HG03432 (cell line): ENCODE measurements around the gene CDC42EP1.
"Not testable (repeated sequence)": the region's sequence is repeated elsewhere in the genome, so short reads cannot be mapped to it uniquely, and the experiment has no call there.

Experiments used
- ATAC-seq: cut with Tn5 transposase; IDR thresholded peaks from one replicate; pipeline ENCODE4 v1.9.1; 2021; ENCODE audit warnings: mild to moderate bottlenecking, moderate library complexity; ENCODE audit not compliant: unreplicated experiment

Gene CDC42EP1, protein sequence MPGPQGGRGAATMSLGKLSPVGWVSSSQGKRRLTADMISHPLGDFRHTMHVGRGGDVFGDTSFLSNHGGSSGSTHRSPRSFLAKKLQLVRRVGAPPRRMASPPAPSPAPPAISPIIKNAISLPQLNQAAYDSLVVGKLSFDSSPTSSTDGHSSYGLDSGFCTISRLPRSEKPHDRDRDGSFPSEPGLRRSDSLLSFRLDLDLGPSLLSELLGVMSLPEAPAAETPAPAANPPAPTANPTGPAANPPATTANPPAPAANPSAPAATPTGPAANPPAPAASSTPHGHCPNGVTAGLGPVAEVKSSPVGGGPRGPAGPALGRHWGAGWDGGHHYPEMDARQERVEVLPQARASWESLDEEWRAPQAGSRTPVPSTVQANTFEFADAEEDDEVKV

DNA sequence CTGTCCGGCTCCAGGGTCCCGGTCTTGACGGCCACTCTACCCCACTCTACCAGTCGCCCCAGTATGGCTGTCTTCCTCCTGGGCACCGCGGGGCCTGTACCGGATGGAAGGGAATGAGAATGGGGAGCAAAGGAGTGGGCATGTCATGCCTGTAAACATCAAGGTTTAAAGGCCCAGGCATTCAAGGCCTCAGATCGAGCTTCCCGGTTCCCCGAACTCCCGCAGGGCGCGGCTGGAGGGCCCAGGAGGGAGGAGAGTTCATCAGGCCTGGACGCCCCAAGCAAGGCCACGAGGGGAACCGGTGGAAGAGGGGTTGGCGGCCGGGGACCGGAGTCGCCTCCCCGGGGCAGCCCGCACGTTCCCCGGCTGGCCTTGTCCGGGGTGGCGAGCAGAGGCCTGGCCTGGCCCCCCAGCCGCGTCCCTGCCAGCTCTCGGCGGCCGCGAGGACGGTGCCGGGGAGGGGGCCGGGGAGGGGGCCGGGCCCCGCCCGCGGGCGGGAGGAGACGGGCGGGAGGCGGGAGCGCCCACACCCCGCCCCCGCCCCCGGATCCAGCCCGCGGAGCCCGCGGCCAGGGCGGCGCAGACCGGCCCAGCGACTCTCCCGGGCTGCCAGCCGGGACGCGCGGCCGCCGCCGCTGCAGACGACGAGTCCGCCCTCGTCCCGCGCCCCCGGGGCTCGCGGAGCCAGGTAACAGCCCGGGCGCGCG is at the start of gene CDC42EP1:
Gene CDC42EP1, plus strand, starts transcription at position 580 of the 707 bp plus-strand sequence. CDS start 5,870 bp downstream, outside the sequence.
- no peak for ATAC-seq

DNA sequence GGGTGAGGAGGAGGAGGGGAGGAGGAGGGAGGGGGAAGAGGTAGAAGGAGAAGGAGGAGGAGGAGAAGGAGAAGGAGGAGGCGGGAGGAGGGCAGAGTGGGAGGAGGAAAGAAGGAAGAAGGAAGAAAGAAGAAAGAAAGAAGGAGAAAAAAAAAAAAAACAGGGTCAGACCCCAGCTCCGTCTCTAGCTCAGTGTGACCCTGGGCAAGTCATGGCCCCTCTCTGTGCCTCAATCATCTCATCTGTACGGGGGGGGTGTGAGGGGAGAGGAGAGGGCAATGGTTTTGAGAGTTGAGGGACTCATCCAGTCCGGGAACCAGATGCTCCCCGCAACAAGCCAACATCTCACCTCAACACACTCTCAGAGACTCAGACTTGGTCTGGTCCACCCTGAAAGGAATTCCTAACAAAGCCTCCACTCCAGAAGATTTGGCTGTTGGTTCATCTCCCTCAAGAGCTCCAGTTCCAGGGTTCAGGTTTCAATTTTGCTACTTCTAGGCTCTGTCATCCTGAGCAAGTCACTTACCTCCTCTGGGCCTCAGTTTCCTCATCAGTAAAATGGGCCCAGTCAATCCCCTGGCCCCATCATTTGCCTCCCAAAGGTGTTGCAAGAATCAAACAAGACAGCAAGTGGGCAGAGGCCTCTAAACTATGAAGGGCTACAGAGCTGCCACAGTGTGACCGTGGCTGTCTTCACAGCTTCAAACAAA is 48.7 kb upstream of the CDC42EP1 start:
- no peak for ATAC-seq

DNA sequence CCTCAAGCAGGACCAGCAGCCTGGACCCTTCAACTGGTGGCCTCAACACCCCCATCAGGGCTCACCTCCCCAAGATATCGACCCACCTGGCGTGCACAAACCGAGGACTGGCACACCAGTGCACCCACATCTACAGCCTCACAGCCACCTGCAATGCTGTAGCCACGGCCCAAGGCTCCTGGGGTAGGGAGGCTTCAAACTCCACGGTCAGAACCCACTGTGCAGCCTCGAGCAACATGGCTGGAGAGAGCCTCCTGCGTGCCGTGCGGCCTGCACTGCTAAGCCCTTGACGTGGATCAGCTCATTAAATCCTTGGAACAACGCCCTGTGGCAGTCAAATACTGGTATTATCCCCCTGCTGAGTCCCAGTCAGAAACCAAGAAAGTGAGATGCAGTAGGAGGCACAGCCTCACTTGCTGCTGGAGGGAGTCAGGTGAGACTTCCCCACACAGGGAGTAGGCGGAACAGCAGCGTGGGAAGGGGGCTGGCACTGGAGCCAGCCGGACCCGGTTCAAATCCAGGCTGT is 45.7 kb upstream of the CDC42EP1 start:
- no peak for ATAC-seq

DNA sequence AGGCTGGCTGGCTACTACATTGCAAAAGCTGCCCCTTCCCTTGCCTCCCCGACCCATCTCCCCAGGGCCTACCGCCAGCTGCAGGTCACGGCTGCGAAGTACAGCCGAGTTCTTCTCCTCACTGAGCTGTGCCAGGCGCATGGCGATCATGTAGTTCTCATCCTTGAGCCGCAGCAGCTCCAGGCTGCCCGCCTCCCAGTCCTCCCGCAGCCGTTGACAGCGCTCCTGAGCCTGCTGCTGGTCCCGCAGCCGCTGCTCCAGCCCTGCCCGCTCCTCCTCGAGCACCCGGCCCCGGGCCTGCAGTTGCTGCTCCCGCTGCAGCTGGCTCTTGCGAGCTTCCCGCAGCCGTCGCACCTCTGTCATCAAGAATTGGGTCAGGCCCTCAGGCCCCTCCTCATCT is 44.4 kb upstream of the CDC42EP1 start:
- ATAC-seq, result no peak

DNA sequence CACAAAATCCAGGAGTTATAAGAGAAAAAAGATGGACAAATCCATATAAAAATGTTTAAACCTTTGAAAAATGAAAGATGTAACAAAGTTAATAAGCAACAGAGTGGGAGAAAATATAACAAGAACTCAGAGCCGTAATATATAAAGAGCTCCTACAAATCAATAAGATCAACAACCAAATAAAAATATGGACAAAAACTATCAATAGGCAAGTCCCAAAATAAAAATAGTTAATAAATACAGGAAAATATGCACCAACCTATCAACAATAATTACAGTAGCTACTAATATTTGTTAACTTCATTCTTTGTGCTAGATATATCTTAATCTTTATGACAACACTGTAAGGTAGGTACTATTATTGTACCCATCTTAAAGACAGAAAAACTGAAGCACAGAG is 43.8 kb upstream of the CDC42EP1 start:
- ATAC-seq, result no peak

DNA sequence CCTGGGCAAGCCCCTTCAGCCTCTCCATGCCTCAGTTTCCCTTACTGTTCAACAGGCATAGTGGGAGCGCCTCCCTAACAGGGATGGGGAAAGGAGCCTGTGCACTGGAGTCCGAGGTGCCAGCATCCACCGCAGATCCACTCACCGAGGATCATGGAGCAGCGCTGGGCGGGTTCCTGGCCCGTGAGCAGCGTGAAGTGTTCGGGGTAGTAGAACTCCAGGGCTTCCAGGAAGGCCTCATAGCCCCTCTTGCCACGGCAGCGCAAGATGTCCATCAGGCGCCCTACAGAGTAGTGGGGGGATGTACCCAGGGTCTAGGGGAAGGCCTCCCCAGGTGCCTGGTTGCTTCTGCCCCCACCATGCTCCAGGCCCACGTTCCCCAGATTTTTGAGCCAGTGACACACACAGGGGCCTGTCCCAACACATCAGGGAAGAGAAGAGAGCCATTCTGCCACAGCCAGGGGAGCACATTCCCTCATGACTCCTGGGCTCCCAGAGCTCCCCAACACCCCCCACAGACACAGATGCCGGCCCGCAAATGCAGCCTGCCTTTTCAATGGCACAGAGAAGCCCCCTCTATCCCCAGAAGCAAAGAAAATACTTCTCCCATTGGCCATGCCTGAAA is 42.3 kb upstream of the CDC42EP1 start:
- no peak for ATAC-seq

DNA sequence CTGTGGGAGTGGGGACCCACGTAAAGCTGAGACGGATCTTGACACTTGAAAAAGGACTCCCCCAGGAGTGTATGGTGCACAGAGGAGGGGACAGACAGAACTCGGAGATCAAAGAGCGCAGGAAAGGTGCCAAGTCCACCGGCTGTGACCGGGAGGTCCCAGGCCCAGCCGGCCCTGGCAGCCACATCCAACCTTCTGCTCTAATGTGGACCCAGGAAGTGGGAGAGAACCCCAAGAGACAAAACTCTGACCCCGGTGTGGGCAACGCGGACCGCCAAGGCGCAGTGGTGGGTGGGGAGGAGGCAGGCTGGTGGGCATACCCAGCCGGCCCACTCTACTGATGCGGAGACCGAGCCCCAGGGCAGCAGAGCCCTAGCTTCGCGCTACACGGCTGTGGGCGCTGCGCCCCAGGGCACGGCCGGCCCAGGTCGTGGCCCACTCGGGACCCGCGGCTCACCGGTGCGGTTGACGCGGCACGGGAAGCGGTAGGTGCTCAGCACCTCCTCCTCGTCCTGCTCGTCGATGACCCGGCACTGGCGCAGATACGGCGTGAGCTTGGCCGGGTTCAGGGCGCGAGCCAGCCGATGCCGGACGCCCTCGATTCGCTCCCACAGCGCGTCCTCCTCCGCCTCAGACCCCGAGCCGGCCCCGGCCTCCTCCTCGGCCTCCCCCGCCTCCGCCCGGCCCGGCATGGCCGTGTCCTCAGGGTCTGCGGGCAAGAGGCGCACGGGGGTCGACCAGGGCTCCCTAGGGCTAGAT is 41.6 kb upstream of the CDC42EP1 start:
- ATAC-seq, result no peak

DNA sequence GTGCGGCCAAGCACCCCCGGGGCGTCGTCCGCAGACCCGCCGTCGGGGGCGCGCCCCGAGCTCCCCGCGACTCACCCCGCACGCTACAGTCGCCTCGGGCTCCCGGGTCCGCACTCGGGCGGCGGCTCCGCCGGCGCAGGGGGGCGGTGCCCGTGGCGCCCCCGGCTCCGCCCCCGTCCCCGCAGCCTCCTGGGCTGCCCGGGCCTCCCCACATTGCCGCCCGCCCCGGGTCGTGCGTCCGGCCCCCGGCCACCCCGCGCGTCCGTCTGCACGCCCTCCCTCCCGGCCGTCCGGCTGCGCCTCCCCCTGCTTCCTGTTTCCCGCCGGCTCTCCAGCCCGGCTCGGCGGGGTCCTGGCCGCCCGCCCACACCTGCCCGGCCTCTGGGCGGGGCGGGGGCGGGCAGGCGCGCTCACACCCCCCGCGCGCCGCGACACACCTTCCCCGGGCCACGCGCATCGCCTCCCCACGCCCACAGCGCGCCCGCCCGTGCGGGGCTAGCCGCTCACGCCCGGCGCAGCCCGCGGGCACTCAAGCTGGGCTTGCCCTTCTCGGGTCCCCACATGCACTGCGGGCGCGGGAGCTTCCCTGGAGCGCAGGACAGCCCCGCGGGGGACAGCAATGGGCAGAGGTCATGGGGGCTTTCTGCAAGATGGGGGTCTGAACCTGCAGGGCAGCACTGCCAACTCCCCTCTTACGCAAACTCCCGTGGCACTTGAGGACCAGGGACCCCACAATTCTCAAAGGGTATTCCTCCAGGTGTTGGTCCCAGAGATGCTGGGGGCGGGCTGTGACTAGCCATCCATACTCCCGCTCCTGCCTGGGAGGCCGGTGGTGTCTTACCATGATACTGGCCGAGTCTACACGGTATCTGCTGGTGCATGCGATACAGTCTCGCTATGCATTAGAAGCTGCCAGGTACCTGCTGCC is 40.7 kb upstream of the CDC42EP1 start, which contains the start of gene CARD10:
Gene CARD10, minus strand, starts transcription at position 148 of the 928 bp plus-strand sequence. CDS start 215 bp downstream, outside the sequence.
- ATAC-seq, result no peak

DNA sequence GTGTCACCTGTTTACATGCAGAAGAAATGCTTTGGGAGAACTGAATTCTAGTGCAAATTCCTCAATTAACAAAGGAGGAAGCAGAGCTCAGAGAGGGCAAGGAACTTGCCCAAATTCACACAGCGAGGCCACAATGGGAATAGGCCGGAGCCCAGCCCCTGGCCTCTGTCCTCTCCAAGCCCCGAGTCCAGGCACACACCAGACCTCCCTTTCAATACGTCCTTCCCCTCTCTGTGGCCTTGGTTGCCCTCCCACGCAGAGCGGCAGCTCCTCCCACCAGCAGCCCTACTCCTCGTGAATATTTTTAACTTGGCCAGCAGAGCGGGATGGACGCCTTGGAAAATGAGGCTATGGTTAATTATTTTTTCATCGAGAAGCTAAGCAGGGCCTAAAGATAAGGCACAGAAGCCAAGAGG is 39.5 kb upstream of the CDC42EP1 start:
- no peak for ATAC-seq

DNA sequence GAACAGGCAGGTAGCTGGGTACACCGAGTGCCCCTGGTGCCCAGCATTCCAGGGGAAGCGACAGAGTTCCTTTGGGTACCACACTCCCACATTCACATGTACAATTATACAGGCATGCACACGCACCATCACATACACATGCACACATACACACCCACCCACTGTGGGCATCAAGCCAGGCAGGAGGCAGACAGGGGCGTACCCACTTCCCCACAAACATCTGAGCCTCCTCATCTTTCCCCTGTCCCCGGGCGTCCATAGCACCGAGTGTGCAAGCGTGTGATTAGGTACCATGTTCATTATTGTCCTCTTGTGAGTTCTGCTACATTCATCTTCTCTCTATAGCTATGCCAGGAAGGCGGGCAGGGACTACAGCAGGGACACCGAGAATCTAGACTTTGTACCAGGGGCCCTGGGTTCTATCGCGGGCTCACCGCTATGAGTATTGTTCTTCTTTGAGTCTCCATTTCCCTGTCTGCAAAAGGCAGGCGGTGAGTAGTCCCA is 39.0 kb upstream of the CDC42EP1 start:
- ATAC-seq, result no peak

DNA sequence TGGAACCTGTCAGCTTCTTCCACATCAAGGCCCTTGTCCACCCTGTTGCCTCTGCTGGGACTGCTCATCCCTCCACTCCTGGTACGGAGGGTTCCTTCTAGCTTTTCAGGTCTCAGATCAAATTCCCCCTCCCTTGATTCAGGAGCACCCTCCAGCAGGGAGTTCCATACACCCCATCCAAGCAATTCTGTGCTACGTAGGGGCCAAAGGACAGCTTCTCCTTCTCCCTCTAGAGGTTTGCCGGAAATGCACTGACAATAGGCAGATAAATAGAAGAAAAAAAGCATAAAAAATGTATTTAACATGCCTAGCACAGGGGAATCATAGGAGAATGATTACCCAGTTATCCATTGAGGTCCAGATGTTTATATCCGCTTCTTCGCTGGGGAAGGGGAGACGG is 37.8 kb upstream of the CDC42EP1 start:
- ATAC-seq, result no peak

DNA sequence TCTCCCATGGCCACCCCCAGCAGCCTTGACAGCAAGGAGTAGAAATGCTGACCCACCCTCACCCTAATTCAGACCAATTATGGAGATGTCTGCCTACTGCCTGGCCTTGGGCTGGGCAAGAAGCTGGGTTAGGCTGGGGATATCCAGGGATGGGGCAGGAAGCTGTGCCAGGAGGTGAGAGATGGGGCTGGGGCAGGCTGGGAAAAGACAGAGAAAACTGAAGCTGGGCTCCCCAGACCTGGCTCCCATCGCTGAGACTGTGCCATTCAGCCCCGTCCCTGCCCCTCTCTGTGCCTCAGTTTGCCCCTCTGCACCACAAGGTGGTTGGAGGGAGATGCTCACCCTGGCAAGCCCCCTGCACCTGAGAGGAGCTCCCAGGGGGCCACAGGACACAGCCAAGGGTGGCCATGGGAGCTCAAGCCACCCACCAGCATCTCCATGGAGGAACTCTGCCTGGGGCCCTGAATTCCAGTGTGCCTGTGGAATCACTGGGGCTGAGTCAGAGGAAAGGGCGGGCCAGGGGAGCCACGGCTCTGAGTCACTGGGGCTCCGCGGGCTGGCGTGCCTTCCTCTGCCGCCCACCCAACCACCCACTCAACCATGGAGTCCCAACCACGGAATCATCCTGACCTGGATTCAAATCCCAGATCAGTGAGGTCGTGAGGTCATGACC is 35.1 kb upstream of the CDC42EP1 start:
- ATAC-seq, result no peak

DNA sequence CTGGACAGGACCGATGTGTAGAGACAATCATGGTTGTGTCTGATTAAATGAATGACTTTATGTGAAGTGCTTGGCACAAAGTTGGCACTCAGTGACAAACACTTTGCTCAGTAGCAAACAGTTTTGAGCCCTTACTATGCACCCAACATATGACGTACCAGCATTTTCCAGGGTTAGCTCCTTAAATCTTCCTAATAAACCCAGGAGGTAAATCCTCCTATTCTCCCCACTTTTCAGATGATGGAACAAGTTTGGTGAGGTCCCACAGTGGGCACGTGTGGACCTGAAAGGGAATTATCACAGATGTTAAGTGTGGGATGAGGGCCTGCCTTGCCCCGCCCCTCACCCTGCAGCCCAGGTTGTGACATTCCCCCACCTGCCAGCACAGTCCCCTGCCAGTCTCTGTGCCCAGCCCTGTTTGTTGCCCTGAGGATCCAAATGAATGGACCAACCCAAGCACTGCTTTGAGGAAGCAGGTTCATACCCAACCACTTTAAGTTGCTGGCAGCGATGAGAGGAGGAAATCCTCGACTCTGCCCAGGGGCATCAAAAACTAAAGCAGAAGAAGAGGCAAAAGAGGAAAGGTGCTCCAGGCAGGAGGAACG is 34.4 kb upstream of the CDC42EP1 start:
- ATAC-seq, result no peak

DNA sequence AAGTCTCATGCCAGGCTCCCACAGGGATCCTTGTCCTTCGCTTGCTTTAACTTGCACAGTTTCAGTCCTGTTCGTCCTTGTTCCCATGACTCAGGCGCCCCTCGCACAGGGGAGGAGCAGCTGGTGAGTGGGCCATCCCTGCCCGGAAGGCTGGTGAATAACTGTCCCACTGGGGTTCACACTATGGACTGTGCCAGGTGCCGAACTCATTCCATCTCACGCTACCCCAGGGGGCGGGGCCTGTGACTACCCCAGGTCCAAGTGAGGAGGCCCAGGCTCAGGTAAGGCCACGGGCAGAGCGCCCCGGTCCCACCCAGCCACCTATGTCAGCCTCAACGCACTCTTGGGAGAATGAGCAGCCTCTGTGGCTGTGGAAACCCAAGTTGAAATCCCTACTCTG is 33.9 kb upstream of the CDC42EP1 start:
- ATAC-seq, result no peak

DNA sequence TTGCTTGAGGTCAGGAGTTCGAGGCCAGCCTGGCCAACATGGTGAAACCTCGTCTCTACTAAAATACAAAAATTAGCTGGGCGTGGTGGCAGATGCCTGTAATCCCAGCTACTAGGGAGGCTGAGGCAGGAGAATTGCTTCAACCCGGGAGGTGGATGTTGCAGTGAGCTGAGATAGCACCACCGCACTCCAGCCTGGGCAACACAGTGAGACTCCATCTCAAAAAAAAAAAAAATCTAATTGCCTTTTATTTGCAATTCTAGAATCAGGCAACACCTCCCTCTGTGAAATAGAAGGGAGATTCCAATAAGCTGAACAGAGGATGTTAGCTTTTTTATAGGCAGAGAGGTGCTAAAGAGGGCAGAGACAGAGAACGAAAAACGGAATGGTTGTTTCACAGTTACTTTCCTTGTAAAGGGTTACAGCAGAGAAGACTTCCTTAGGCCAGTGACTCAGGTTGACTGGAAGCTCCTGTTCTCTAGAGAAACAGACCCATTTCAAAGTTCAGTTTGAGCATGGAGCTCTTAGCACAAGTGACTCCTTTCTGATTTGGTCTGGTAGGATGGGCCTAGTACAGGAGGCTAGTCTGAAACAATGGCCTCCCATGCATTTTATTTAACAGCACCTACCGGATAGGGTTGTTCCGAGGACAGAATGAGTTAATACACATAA is 33.1 kb upstream of the CDC42EP1 start:
- ATAC-seq, result not testable (repeated sequence)

DNA sequence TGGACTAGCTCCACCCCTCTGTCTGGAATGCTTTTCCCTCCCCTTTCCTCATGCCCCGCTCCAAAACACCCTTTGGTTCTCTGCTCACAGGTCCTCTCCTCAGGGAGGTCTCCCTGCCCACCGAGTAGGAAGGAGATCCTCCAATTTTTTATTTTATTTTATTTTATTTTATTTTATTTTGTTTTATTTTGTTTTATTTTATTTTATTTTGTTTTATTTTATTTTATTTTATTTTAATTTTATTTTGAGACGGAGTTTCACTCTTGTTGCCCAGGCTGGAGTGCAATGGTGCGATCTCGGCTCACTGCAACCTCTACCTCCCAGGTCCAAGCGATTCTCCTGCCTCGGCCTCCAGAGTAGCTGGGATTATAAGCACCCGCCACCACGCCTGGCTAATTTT is 32.3 kb upstream of the CDC42EP1 start:
- not testable (repeated sequence) for ATAC-seq

DNA sequence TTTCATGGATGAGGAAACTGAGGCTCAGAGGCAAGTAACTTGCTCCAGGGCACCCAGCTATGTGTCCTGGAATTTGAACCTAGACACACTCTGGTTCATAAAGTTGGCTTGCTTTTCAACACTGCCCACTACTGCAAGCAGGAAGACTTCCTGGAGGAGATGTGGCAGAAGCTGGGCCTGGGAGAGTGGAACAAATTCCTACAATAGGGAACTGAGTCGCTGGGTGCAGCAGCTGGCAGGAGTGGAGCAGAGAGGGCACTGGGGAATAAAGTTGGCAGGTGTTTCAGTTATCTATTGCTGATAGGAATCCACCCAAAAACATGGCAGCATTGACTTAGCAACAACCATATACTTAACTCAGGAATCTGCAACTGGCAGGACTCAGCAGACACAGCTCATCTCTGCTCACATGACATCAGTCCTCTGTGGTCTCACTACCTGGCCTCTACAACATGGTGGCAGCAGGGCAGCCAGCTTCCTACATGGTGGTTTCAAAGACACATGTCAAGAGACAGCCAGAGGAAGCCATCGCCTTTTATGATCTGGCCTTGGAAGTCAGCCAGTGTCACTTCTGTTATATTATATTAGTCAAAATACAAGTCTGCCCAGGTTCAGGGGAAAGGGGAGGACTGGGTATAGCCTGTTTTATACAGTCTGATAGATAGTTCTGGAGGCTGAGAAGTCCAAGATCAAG is 30.5 kb upstream of the CDC42EP1 start:
- no peak for ATAC-seq
